ENCODE measurements around the gene RXYLT1.
"Not testable (repeated sequence)": the region's sequence is repeated elsewhere in the genome, so short reads cannot be mapped to it uniquely, and the experiment has no call there.

Gene RXYLT1

DNA sequence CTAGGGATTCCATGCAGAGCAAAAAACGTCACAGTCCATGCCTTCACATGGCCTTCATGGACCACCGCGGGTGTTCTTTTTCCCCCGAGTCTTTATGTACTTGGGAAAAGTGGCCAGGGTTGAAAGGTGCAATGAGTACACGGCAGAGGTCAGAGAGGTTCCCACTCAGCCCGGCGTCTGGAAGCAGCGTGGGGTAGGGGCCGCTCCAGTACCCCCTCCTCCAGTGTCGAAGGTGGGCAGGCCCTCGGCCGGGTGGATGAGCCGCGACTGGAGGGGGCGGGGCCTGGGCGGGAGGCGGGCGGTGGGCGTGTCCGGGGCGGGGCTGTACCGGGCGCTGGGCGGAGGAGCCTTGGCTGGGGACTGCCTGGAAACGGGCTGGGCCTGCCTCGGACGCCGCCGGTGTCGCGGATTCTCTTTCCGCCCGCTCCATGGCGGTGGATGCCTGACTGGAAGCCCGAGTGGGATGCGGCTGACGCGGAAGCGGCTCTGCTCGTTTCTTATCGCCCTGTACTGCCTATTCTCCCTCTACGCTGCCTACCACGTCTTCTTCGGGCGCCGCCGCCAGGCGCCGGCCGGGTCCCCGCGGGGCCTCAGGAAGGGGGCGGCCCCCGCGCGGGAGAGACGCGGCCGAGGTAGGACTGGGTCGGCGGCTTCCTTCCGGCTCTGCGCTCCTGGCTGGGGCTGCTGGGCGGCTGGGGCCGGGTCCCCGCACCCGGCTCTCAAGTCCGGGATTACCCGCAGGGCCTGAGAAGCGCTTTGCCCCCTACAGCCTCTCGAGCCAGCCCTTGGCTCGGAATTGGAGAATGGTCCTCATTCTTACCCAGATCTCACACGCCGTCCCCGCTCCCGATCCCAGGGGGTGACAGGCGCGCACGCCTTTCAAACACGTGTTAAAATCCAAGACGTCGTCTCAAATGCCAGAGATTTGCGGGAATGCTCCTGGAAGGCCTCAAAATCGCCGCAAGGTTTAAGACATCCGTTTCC is at the start of gene RXYLT1:
TSS of gene RXYLT1 (plus strand) at position 412 of the 984 bp plus-strand sequence. CDS start at position 464, 52 bp downstream.
- no peak for TF ChIP-seq FOXP2 (optimal IDR thresholded peaks at IDR 0.05; ENCODE audit: control extremely low read depth, extremely low read length, insufficient read depth)
- peak; percentile 89 for TF ChIP-seq POLR2AphosphoS5 (IDR thresholded peaks at IDR 0.05; ENCODE audit: borderline replicate concordance, low read depth, low read length)
- TF ChIP-seq EZH2 (IDR thresholded peaks at IDR 0.05) = no peak
- Histone ChIP-seq H3K9ac (ENCODE audit: insufficient read length) (peak within 1 kb of the TSS; percentile 95), H3K27ac (peak within 1 kb of the TSS; percentile 81), H3K36me3 (ENCODE audit: insufficient read depth, low read length) (peaks cover 22% of the 10 kb centered on the region), H3K4me3 (peak within 1 kb of the TSS; percentile 98), H3K9me3 (ENCODE audit: low read depth, low read length) (no peaks in the 10 kb centered on the region)
- no peak for DNase-seq (ENCODE audit: low read depth, low spot score)

DNA sequence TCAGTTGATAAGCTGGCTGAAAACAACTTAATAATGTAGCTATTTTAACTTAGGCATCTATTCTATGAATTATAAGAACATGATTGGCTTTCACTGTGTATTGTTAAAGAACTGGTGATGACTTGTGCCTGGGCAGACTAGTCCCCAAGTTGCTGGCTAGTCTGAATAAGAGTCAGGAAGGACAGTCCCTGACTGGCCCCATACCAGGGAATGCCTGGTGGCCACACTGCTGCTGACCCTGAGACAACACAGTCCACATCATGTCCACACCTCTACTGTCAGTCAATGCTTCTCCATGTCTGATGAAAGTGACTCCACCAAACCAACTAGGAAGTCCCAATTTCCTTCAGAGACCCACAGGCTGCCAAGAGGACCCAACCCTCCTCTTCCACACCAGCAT is 46.9 kb upstream of the RXYLT1 start:
- not testable (repeated sequence) for H3K9me3 ChIP-seq (ENCODE audit: low read depth, low read length); H3K36me3 ChIP-seq (ENCODE audit: insufficient read depth, low read length); H3K27ac ChIP-seq; H3K9ac ChIP-seq (ENCODE audit: insufficient read length); H3K4me3 ChIP-seq; DNase-seq (ENCODE audit: low read depth, low spot score)

- not testable (repeated sequence) for H3K9me3 ChIP-seq (ENCODE audit: low read depth, low read length); H3K4me3 ChIP-seq; H3K36me3 ChIP-seq (ENCODE audit: insufficient read depth, low read length); H3K9ac ChIP-seq (ENCODE audit: insufficient read length); DNase-seq (ENCODE audit: low read depth, low spot score); H3K27ac ChIP-seq
Observed at GRCh38 chr12:63733585-63733984, 46.1 kb upstream of the RXYLT1 start.

- H3K9ac ChIP-seq (ENCODE audit: insufficient read length); H3K36me3 ChIP-seq (ENCODE audit: insufficient read depth, low read length); H3K4me3 ChIP-seq; H3K27ac ChIP-seq; DNase-seq (ENCODE audit: low read depth, low spot score); H3K9me3 ChIP-seq (ENCODE audit: low read depth, low read length): not testable (repeated sequence)
Observed at GRCh38 chr12:63740551-63740950, 39.2 kb upstream of the RXYLT1 start.

DNA sequence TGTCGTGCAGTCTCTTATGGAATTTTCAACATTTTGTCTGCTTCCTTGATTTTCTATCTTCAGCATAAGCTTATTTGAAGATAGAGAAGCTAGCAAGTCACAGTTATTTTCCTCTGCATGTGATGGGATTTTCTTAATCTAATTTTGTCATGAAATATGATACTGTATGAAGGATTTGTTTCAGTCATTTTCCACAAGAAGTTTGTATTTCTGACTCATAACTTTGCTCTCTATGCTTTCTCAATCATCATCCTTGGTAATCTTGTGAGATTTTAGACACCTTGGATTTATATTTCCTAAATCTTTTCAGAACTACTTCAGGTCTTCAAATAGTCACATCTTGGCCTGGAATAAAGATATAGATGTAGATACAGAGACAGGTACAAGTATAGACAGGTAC is 38.3 kb upstream of the RXYLT1 start:
- not testable (repeated sequence) for DNase-seq (ENCODE audit: low read depth, low spot score); H3K36me3 ChIP-seq (ENCODE audit: insufficient read depth, low read length); H3K9ac ChIP-seq (ENCODE audit: insufficient read length); H3K9me3 ChIP-seq (ENCODE audit: low read depth, low read length); H3K27ac ChIP-seq; H3K4me3 ChIP-seq

DNA sequence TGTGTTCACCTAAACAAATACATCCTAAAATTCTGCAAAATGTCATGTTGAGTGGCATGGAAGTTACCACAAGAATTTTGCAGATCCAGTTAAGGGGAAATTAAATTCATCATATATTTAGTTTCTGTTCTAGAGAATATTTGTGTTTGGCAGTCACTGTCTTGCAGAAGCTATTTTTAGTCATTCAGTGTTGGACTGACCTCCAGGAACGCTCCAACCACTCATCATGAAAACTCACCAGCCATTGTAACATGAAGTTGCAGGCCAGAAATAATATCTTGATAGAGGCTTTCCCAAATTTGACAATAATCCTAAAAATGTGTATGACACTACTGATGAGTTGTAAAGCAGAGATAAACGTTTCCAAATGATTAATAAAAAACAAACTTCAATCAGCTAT is 35.6 kb upstream of the RXYLT1 start:
- not testable (repeated sequence) for H3K36me3 ChIP-seq (ENCODE audit: insufficient read depth, low read length); DNase-seq (ENCODE audit: low read depth, low spot score); H3K9ac ChIP-seq (ENCODE audit: insufficient read length); H3K4me3 ChIP-seq; H3K27ac ChIP-seq; H3K9me3 ChIP-seq (ENCODE audit: low read depth, low read length)

DNA sequence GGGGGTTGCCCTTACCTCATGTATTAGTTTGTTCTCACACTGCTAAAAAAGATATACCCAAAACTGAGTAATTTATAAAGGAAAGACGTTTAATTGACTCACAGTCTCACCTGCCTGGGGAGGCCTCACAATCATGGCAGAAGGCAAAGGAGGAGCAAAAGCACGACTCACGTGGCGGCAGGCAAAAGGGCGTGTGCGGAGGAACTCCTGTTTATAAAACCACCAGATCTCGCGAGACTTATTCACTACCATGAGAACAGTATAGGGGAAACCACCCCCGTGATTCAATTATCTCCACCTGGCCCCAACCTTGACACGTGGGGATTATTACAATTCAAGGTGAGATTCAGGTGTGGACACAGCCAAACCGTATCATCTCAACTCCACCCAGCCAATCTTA is 33.2 kb upstream of the RXYLT1 start:
- not testable (repeated sequence) for DNase-seq (ENCODE audit: low read depth, low spot score); H3K36me3 ChIP-seq (ENCODE audit: insufficient read depth, low read length); H3K4me3 ChIP-seq; H3K9me3 ChIP-seq (ENCODE audit: low read depth, low read length); H3K9ac ChIP-seq (ENCODE audit: insufficient read length); H3K27ac ChIP-seq

DNA sequence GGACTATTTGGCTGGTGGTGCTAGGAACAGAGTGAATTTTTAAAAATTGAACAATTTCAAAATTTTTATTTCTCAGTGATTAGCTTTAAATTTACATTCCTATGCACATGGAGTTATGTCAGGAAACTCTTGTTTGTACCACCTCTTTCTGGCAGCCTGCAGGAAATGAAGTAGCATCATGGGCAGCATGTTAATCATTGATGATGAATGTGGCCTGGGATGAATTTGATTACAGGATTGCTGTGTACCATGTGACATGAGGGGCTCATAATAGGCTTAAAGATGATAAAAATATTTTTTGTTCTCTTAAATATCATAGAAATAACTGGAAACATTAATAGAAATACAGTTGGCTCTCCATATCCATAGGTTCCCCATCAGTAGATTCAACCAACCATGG is 32.6 kb upstream of the RXYLT1 start:
- not testable (repeated sequence) for H3K27ac ChIP-seq; H3K9ac ChIP-seq (ENCODE audit: insufficient read length); DNase-seq (ENCODE audit: low read depth, low spot score); H3K36me3 ChIP-seq (ENCODE audit: insufficient read depth, low read length); H3K9me3 ChIP-seq (ENCODE audit: low read depth, low read length); H3K4me3 ChIP-seq

GRCh38 chr12:63747553-63747952 is 32.2 kb upstream of the RXYLT1 start:
- no peaks in the 10 kb centered on the region for H3K9me3 ChIP-seq (ENCODE audit: low read depth, low read length)
- no peak overlapping the region for H3K27ac ChIP-seq
- no peak for DNase-seq (ENCODE audit: low read depth, low spot score)
- no peak for TF ChIP-seq POLR2AphosphoS5 (IDR thresholded peaks at IDR 0.05; ENCODE audit: borderline replicate concordance, low read depth, low read length)
- TF ChIP-seq FOXP2 (optimal IDR thresholded peaks at IDR 0.05; ENCODE audit: control extremely low read depth, extremely low read length, insufficient read depth) = no peak
- no peak for TF ChIP-seq EZH2 (IDR thresholded peaks at IDR 0.05)
- H3K36me3 ChIP-seq (ENCODE audit: insufficient read depth, low read length) = no peaks in the 10 kb centered on the region
- no peak overlapping the region for H3K9ac ChIP-seq (ENCODE audit: insufficient read length)
- no peak overlapping the region for H3K4me3 ChIP-seq

GRCh38 chr12:63752283-63752682 is 27.4 kb upstream of the RXYLT1 start:
- Histone ChIP-seq H3K4me3 (no peak overlapping the region), H3K27ac (no peak overlapping the region), H3K9me3 (ENCODE audit: low read depth, low read length) (no peaks in the 10 kb centered on the region), H3K36me3 (ENCODE audit: insufficient read depth, low read length) (no peaks in the 10 kb centered on the region), H3K9ac (ENCODE audit: insufficient read length) (no peak overlapping the region)
- no peak for DNase-seq (ENCODE audit: low read depth, low spot score)
- TF ChIP-seq POLR2AphosphoS5 (IDR thresholded peaks at IDR 0.05; ENCODE audit: borderline replicate concordance, low read depth, low read length) (no peak), EZH2 (IDR thresholded peaks at IDR 0.05) (no peak), FOXP2 (optimal IDR thresholded peaks at IDR 0.05; ENCODE audit: control extremely low read depth, extremely low read length, insufficient read depth) (no peak)
